EH (cell line): ENCODE results near the gene ST7.
"Not testable (repeated sequence)": the region's sequence is repeated elsewhere in the genome, so short reads cannot be mapped to it uniquely, and the experiment has no call there.

Source experiments
- DNase-seq: peaks from one replicate; pipeline ENCODE4 v3.0.0-alpha.2; 2015; ENCODE audit warnings: low read depth

The ST7 gene

DNA sequence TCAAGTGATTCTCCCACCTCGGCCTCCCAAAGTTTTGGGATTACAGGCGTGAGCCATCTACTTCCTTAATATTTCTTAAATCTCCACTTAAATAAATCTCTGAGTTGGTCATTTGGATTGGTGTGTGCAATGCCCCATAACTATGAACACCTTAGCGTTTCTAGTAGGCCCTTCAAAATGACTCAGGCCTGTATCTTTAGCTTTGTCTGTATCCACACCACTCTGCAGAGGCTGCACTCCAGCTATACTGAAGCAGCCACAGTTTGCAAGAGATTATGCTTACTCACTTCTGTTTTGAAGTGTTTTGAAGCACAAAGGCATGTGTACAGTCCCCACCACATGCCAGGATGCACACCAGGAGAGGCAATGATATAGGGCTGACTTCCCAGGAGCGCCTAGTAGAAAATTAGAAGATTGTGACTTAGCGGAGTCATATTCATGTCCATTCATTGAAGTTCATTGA, 2.4 kb upstream of the ST7 start:
- DNase-seq: no peak

GRCh38 chr7:116951366-116952292, 1.7 kb upstream of the ST7 start:
- no peak for DNase-seq

GRCh38 chr7:116952635-116953371, 498 bp upstream of the ST7 start:
- peak; percentile 59 for DNase-seq

GRCh38 chr7:116953906-116954838, 871 bp downstream of the ST7 start:
- peak; percentile 91 for DNase-seq

DNA sequence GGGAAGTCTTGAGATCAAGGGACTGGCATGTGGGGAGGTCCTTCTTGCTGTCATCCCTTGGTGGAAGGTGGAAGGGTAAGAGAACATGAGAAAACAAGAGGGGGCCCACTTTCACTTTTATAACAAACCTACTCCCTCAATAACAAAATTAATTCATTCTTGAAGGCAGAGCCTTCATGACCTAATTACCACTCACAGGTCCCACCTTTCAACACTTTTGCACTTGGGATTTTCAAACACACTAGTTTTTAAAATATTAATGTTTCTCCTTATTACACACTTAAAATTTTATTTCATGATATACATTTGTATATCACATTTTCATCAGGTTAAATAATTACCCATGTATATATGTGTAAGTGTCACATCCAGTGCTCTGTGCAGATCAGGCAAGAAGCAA, 2.0 kb downstream of the ST7 start:
- no peak for DNase-seq

DNA sequence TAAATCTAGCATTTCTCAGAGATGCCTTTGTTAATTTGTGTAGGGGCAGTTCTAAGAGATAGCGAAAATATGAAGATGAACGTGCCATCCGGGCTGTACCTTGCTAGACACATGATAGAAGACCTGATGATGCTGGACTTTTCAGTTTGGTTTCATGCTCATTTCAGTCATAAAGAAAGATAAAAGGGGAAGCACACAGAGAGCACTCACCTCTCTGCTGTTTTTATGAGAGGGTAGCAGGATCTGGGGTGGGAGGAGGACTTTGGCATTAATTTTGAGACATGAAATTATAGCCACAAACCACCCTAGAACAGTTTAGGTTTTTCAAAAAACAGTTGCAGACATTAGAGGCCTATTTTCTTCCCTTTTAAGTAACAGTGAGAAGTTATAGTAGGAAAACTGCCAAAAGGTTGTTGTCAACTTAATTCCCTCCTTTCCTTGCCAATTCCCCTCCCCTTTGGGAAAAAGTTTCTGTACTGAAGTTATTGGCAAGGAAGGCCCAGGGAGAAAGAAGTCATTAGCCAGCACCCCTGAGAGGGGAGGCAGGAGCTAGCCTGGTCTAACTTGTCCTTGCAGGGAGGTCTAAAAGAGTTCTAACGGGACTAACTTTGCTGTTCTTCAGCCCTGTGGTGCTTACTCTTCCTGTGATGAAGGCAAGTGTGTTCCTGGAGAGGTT, 2.6 kb downstream of the ST7 start:
- peak; percentile 20 for DNase-seq

DNA sequence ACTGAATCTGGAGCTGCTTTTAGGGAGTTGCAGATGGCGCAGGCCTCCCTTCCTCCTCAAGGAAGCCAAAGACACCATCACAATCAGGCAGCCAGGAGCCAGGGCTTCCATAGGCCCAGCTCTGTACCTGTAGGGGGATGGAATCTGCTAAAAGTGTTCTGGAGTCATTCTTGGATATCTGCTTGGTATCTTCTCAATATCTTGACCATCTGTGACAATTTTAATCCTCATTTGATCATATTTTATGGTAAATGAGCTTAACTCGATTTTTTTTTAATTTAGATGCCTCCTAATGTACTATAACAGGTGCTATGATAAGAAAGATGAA, 3.1 kb downstream of the ST7 start:
- no peak for DNase-seq

DNA sequence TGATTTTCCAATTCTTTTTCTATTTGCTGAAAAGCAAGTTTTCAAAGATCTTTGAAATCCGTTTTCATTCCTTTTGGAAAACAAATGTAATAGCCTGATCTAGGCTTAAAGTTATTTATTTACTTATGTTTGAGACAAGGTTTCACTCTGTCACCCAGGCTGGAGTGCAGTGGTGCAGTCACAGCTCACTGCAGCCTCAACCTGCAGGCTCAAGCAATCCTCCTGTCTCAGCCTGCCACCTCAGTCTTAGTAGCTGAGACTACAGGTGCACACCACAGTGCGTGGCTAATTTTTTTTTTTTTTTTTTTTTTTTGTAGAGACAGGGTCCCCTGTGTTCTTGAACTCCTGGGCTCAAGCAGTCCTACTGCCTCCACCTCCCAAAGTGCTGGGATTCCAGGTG, 4.6 kb downstream of the ST7 start:
- DNase-seq: no peak

DNA sequence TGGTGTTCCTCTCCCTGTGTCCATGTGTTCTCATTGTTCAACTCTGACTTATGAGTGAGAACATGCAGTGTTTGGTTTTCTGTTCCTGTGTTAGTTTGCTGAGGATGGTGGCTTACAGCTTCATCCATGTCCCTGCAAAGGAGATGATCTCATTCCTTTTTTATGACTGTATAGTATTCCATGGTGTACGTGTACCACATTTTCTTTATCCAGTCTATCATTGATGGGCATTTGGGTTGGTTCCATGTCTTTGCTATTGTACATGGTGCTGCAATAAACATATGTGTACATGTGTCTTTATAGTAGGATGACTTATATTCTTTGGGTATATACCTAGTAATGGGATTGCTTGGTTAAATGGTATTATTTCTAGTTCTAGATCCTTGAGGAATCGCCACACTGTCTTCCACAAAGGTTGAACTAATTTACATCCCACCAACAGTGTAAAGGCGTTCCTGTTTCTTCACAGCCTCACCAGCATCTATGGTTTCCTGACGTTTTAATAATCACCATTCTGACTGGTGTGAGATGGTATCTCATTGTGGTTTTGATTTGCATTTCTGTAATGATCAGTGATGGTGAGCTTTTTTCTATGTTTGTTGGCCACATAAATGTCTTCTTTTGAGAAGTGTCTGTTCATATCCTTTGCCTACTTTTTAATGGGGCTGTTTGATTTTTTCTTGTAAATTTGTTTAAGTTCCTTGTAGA, 8.8 kb downstream of the ST7 start:
- DNase-seq: not testable (repeated sequence)

GRCh38 chr7:116963234-116963633, 9.9 kb downstream of the ST7 start:
- no peak for DNase-seq

GRCh38 chr7:116966601-116967000, 13.3 kb downstream of the ST7 start:
- DNase-seq: no peak

DNA sequence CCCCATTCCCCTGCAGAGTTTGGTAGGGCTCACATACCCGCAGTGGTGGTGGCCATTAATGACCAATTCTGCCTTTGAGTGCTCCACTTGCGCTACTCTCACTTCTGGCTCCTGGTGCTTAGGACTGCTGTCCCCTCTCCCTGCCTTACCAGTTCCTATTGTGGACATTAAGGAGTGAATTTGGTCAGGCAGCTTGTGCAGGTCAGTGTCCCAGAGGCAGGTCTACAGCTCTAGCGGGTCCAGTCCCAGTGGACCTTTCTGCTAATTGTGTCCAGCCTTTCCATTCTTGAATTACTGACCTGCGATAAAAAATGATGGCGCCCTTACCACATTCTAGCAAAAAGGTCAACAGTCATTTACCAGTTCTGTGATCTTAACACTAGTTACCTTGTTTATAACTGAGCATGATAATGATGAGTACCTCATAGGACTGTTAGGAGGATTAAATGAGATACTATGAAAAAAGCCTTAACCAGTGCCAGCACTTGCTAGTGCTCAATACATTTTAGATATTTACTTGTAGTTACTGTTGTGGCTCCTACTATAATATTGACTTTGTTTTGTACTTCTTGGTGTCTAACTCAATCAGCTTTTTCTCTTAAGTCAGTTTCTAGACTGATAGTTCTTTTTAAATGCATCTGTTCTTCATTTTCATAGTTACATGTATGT, 14.1 kb downstream of the ST7 start:
- DNase-seq: no peak

DNA sequence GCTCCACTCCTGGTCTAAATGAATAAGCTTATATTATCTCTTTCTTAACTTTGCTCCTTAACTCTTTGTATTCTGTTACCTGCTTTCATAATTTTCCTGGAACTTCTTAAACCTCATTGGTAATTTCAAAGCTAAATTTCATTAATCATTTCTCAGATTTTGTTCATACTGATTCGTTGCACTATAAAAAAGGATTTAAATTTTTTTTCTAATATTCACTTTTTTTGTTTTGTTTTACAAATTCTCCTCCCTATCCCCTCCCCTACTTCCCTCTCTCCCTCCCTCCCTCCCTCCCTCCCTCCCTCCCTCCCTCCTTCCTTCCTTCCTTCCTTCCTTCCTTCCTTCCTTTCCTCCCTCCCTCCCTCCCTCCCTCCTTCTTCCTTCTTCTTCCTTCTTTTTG, 14.7 kb downstream of the ST7 start:
- no peak for DNase-seq

GRCh38 chr7:116968631-116969030, 15.3 kb downstream of the ST7 start:
- DNase-seq: no peak

GRCh38 chr7:116969371-116969902, 16.1 kb downstream of the ST7 start:
- DNase-seq: no peak

GRCh38 chr7:116970238-116970910, 17.1 kb downstream of the ST7 start:
- no peak for DNase-seq

GRCh38 chr7:116971153-116971552, 17.9 kb downstream of the ST7 start:
- not testable (repeated sequence) for DNase-seq

- no peak for DNase-seq
Measured at GRCh38 chr7:116971869-116972268, 18.6 kb downstream of the ST7 start.

- not testable (repeated sequence) for DNase-seq
Measured at GRCh38 chr7:116975024-116975423, 21.7 kb downstream of the ST7 start.

- peak; percentile 67 for DNase-seq
Measured at GRCh38 chr7:116977172-116977571, 23.9 kb downstream of the ST7 start.
